ENCODE data around the gene AGBL1. TPM values are rescaled to one million over a fixed set of nuclear protein-coding genes. Genes with fewer than 3 reads are reported as not detected.

AGBL1 gene
- polyA plus RNA-seq, 2 of the 4 experiments (the other 2 are of a cell fraction) = not detected

DNA sequence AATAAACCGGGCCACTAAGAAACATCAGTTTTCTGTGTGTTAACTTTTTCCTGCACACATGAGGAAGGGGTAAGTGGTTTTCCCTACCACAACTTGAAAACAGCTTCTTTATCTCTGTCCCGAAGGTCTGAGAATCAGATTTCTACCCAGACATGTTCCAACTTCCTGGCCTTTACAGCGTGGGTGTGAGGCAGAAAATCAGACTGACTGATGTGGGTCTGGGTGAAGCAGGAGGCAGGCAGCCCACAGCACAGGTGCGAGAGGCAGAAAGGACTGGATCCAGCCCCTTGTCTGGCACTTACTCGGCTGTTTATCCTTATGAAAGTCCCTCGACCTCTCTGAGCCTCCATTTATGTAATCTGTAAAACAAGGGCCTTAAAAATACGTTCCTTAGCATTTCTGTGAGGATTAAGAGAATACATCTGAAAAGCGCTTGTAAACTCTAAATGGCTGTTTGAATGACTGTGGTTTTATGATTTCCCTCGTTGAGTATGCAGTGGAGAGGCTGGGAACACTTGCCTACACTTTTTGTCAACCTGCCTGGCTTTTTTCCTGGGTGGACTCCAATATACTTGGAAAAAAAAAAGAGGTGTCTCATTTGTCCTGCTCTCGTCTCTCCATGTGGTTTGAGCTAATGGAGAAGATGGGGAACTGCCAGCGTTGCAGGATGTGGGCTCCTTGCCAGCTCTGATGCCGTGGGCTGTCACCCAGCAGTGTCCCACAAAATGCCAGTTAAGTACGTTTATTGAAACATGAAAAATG is 3.1 kb downstream of the AGBL1 start:
- FAIRE-seq (no peak), ATAC-seq (no peak), DNase-seq (ENCODE audit: low read depth in 1 of 2, low spot score in 1 of 2) (no peak)
- ChIA-PET CTCF (interaction anchor here (1.2 kb wide), 1 partner anchor 33 kb away, joined by 3 read pairs; no protein-coding TSS in a partner anchor), POLR2A (no interaction called here)
- Histone ChIP-seq H3K4me3 (no peak overlapping the region), H3K4me1 (no peaks in the 10 kb centered on the region), H3K4me2 (no peak overlapping the region), H3K9me3 (no peaks in the 10 kb centered on the region), H3K27ac (no peak overlapping the region)
- 2% methylated on average over 13 of the region's 13 CpGs for WGBS (ENCODE audit: missing lambda C conversion rate)
- TF ChIP-seq POLR2AphosphoS2 (conservative IDR thresholded peaks at IDR 0.05; ENCODE audit: low read length) (no peak), ZSCAN20 (CRISPR knock-in tag; IDR thresholded peaks at IDR 0.05) (no peak), MYC (IDR thresholded peaks at IDR 0.05; ENCODE audit: borderline replicate concordance, low read length) (no peak), EHF (CRISPR knock-in tag; IDR thresholded peaks at IDR 0.05) (no peak), POLR2A (IDR thresholded peaks at IDR 0.05; ENCODE audit: low read length) (no peak), HOXB5 (CRISPR knock-in tag; IDR thresholded peaks at IDR 0.05) (no peak), GATA3 (IDR thresholded peaks at IDR 0.05; ENCODE audit: borderline replicate concordance) (no peak), CHD2 (IDR thresholded peaks at IDR 0.05; ENCODE audit: low read length, partially characterized antibody) (no peak), HOXB13 (CRISPR knock-in tag; IDR thresholded peaks at IDR 0.05; ENCODE audit: low read depth) (no peak), NR3C1 (IDR thresholded peaks at IDR 0.05) (no peak), JUNB (IDR thresholded peaks at IDR 0.05) (no peak), E2F6 (IDR thresholded peaks at IDR 0.05; ENCODE audit: borderline replicate concordance, low read depth) (no peak), FOSB (CRISPR knock-in tag; IDR thresholded peaks at IDR 0.05) (no peak), RARB (CRISPR knock-in tag; IDR thresholded peaks at IDR 0.05) (no peak), ATOH8 (CRISPR knock-in tag; IDR thresholded peaks at IDR 0.05; ENCODE audit: low read depth) (no peak), CBX2 (IDR thresholded peaks at IDR 0.05; ENCODE audit: borderline replicate concordance, low read depth) (no peak), HDAC2 (IDR thresholded peaks at IDR 0.05) (no peak), NFE2L2 (conservative IDR thresholded peaks at IDR 0.05; ENCODE audit: low read length) (no peak)
- TF ChIP-seq, protein P1, sequence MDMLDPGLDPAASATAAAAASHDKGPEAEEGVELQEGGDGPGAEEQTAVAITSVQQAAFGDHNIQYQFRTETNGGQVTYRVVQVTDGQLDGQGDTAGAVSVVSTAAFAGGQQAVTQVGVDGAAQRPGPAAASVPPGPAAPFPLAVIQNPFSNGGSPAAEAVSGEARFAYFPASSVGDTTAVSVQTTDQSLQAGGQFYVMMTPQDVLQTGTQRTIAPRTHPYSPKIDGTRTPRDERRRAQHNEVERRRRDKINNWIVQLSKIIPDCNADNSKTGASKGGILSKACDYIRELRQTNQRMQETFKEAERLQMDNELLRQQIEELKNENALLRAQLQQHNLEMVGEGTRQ (IDR thresholded peaks at IDR 0.05) = no peak

GRCh38 chr15:86087808-86088207 is 8.1 kb downstream of the AGBL1 start:
- Histone ChIP-seq H3K27ac (no peak overlapping the region), H3K9me3 (no peaks in the 10 kb centered on the region), H3K4me1 (no peaks in the 10 kb centered on the region), H3K4me2 (no peak overlapping the region), H3K4me3 (no peak overlapping the region)
- FAIRE-seq (no peak), ATAC-seq (no peak), DNase-seq (ENCODE audit: low read depth in 1 of 2, low spot score in 1 of 2) (no peak)
- TF ChIP-seq SREBF2 (IDR thresholded peaks at IDR 0.05) = no peak
- TF ChIP-seq, protein P2, sequence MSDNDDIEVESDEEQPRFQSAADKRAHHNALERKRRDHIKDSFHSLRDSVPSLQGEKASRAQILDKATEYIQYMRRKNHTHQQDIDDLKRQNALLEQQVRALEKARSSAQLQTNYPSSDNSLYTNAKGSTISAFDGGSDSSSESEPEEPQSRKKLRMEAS (IDR thresholded peaks at IDR 0.05) = no peak
- TF ChIP-seq POLR2AphosphoS2 (conservative IDR thresholded peaks at IDR 0.05; ENCODE audit: low read length) = no peak
- no peak for TF ChIP-seq MAFK (IDR thresholded peaks at IDR 0.05; ENCODE audit: partially characterized antibody)
- no peak for TF ChIP-seq RCOR1 (IDR thresholded peaks at IDR 0.05; ENCODE audit: low read depth, low read length)
- POLR2A ChIA-PET = no interaction called here
- CTCF ChIA-PET = no interaction called here

DNA sequence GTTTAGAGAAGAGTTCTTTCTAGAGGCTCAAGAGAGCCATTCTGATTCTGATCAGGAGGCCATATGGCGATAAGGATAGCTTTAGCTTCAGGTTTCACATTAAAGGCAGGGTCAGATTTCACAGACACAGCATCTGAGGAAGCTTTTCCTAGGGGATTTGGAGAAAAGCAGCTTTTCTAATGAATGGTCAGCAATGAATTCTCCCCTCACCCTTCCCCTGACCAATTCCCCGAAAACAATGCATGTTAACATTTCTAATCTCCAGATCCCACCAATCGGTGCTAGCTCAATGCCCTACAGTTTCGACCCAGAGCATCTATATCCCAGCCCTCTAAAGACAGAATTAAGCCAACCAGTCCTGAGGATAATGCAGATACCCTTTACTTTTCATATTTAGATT is 9.8 kb downstream of the AGBL1 start:
- Histone ChIP-seq H3K4me3 (no peak overlapping the region), H3K9me3 (no peaks in the 10 kb centered on the region), H3K27ac (no peak overlapping the region), H3K4me2 (no peak overlapping the region), H3K4me1 (no peaks in the 10 kb centered on the region)
- ChIA-PET CTCF (no interaction called here), POLR2A (no interaction called here)
- no peak for ATAC-seq
- no peak for DNase-seq (ENCODE audit: low read depth in 1 of 2, low spot score in 1 of 2)
- WGBS (ENCODE audit: missing lambda C conversion rate) = 5% methylated on average over 4 of the region's 4 CpGs
- no peak for FAIRE-seq
- TF ChIP-seq MAZ (IDR thresholded peaks at IDR 0.05; ENCODE audit: borderline replicate concordance, low read depth, low read length) (no peak), MAFK (IDR thresholded peaks at IDR 0.05; ENCODE audit: partially characterized antibody) (no peak), E2F6 (IDR thresholded peaks at IDR 0.05; ENCODE audit: borderline replicate concordance, low read depth) (no peak), TFCP2L1 (CRISPR knock-in tag; IDR thresholded peaks at IDR 0.05) (no peak), ZNF302 (CRISPR knock-in tag; IDR thresholded peaks at IDR 0.05) (no peak), RARB (CRISPR knock-in tag; IDR thresholded peaks at IDR 0.05) (no peak), SREBF2 (IDR thresholded peaks at IDR 0.05) (no peak), NPAS2 (CRISPR knock-in tag; IDR thresholded peaks at IDR 0.05; ENCODE audit: borderline replicate concordance) (no peak), RCOR1 (IDR thresholded peaks at IDR 0.05; ENCODE audit: low read depth, low read length) (no peak), PHF8 (IDR thresholded peaks at IDR 0.05; ENCODE audit: borderline replicate concordance, low read depth) (no peak), HOXB5 (CRISPR knock-in tag; IDR thresholded peaks at IDR 0.05) (no peak), FOXS1 (CRISPR knock-in tag; IDR thresholded peaks at IDR 0.05) (no peak), EP300 (IDR thresholded peaks at IDR 0.05) (no peak), FOSB (CRISPR knock-in tag; IDR thresholded peaks at IDR 0.05) (no peak), PBX3 (IDR thresholded peaks at IDR 0.05) (no peak), ZC3H11A (IDR thresholded peaks at IDR 0.05) (no peak), ESRRA (IDR thresholded peaks at IDR 0.05; ENCODE audit: borderline replicate concordance, low read length) (no peak), NFE2L2 (conservative IDR thresholded peaks at IDR 0.05; ENCODE audit: low read length) (no peak)

All from A549 (cell line).